ENCODE results near the gene ZNF324B.
"Not testable (repeated sequence)": the region's sequence is repeated elsewhere in the genome, so short reads cannot be mapped to it uniquely, and the experiment has no call there.

Gene ZNF324B

DNA sequence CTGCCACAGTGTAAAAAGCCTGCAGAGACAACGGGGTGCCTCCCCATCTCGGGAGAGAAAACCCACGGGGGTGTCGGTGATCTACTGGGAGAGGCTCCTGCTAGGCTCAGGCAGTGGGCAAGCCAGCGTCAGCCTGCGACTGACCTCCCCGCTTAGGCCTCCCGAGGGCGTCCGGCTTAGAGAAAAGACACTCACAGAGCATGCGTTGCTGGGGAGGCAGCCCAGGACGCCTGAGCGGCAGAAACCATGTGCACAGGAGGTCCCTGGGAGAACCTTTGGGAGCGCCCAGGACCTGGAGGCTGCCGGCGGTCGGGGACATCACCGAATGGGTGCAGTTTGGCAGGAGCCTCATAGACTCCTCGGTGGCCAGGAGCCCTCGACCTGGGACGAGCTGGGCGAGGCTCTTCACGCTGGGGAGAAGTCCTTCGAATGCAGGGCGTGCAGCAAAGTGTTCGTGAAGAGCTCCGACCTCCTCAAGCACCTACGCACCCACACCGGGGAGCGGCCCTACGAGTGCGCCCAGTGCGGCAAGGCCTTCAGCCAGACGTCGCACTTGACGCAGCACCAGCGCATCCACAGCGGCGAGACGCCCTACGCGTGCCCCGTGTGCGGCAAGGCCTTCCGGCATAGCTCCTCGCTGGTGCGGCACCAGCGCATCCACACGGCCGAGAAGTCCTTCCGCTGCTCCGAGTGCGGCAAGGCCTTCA is 19.6 kb downstream of the ZNF324B start:
- not testable (repeated sequence) for ATAC-seq

DNA sequence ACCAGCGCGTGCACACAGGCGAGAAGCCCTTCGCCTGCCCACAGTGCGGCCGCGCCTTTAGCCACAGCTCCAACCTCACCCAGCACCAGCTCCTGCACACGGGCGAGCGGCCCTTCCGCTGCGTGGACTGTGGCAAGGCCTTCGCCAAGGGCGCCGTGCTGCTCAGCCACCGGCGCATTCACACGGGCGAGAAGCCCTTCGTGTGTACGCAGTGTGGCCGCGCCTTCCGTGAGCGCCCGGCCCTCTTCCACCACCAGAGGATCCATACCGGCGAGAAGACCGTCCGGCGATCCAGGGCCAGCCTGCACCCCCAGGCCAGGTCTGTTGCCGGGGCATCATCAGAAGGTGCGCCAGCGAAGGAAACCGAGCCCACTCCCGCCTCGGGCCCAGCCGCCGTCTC is 20.3 kb downstream of the ZNF324B start:
- no peak for ATAC-seq
- no peak for TF ChIP-seq ESRRG (CRISPR knock-in tag; IDR thresholded peaks at IDR 0.05)
- TF ChIP-seq, protein P1, sequence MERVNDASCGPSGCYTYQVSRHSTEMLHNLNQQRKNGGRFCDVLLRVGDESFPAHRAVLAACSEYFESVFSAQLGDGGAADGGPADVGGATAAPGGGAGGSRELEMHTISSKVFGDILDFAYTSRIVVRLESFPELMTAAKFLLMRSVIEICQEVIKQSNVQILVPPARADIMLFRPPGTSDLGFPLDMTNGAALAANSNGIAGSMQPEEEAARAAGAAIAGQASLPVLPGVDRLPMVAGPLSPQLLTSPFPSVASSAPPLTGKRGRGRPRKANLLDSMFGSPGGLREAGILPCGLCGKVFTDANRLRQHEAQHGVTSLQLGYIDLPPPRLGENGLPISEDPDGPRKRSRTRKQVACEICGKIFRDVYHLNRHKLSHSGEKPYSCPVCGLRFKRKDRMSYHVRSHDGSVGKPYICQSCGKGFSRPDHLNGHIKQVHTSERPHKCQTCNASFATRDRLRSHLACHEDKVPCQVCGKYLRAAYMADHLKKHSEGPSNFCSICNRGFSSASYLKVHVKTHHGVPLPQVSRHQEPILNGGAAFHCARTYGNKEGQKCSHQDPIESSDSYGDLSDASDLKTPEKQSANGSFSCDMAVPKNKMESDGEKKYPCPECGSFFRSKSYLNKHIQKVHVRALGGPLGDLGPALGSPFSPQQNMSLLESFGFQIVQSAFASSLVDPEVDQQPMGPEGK (CRISPR knock-in tag; IDR thresholded peaks at IDR 0.05; ENCODE audit: borderline replicate concordance) = no peak
- TF ChIP-seq ARNTL (CRISPR knock-in tag; IDR thresholded peaks at IDR 0.05; ENCODE audit: borderline replicate concordance, low read depth) = no peak
- no peak for TF ChIP-seq ZFP3 (CRISPR knock-in tag; IDR thresholded peaks at IDR 0.05)
- TF ChIP-seq ZFP30 (CRISPR knock-in tag; IDR thresholded peaks at IDR 0.05) = no peak
- TF ChIP-seq, protein P2, sequence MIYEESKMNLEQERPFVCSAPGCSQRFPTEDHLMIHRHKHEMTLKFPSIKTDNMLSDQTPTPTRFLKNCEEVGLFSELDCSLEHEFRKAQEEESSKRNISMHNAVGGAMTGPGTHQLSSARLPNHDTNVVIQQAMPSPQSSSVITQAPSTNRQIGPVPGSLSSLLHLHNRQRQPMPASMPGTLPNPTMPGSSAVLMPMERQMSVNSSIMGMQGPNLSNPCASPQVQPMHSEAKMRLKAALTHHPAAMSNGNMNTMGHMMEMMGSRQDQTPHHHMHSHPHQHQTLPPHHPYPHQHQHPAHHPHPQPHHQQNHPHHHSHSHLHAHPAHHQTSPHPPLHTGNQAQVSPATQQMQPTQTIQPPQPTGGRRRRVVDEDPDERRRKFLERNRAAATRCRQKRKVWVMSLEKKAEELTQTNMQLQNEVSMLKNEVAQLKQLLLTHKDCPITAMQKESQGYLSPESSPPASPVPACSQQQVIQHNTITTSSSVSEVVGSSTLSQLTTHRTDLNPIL (CRISPR knock-in tag; IDR thresholded peaks at IDR 0.05; ENCODE audit: low read depth) = no peak
- TF ChIP-seq GLIS3 (CRISPR knock-in tag; IDR thresholded peaks at IDR 0.05) = no peak
- TF ChIP-seq, protein P3, sequence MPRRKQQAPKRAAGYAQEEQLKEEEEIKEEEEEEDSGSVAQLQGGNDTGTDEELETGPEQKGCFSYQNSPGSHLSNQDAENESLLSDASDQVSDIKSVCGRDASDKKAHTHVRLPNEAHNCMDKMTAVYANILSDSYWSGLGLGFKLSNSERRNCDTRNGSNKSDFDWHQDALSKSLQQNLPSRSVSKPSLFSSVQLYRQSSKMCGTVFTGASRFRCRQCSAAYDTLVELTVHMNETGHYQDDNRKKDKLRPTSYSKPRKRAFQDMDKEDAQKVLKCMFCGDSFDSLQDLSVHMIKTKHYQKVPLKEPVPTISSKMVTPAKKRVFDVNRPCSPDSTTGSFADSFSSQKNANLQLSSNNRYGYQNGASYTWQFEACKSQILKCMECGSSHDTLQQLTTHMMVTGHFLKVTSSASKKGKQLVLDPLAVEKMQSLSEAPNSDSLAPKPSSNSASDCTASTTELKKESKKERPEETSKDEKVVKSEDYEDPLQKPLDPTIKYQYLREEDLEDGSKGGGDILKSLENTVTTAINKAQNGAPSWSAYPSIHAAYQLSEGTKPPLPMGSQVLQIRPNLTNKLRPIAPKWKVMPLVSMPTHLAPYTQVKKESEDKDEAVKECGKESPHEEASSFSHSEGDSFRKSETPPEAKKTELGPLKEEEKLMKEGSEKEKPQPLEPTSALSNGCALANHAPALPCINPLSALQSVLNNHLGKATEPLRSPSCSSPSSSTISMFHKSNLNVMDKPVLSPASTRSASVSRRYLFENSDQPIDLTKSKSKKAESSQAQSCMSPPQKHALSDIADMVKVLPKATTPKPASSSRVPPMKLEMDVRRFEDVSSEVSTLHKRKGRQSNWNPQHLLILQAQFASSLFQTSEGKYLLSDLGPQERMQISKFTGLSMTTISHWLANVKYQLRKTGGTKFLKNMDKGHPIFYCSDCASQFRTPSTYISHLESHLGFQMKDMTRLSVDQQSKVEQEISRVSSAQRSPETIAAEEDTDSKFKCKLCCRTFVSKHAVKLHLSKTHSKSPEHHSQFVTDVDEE (CRISPR knock-in tag; IDR thresholded peaks at IDR 0.05) = no peak
- no peak for TF ChIP-seq ISL1 (CRISPR knock-in tag; IDR thresholded peaks at IDR 0.05)
- no peak for TF ChIP-seq OSR1 (CRISPR knock-in tag; IDR thresholded peaks at IDR 0.05)
- TF ChIP-seq PPARA (CRISPR knock-in tag; IDR thresholded peaks at IDR 0.05; ENCODE audit: borderline replicate concordance) = no peak
- TF ChIP-seq ZC3H10 (CRISPR knock-in tag; IDR thresholded peaks at IDR 0.05) = no peak
- no peak for TF ChIP-seq TCF4 (CRISPR knock-in tag; IDR thresholded peaks at IDR 0.05; ENCODE audit: borderline replicate concordance)

DNA sequence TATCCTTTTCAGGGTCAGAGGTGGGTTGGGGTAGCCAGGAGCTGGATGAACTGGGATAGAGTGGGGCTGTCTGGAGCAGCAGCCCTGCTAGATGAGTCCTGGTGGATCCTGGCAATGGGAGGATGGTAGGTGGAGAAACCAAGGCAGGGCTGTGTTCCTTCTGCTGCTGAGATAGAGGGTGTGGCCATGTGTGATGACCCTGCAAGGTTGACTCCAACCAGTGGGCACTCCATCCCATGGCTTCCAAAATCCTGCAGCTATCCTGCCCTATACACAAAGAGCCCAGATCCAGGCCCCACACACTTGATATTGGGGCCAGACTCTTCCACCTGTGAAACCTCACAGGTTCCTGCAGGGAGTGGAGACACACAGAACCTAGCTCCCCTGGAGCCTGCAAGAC is 22.4 kb downstream of the ZNF324B start:
- no peak for TF ChIP-seq ZFP30 (CRISPR knock-in tag; IDR thresholded peaks at IDR 0.05)
- no peak for TF ChIP-seq CSDC2 (CRISPR knock-in tag; IDR thresholded peaks at IDR 0.05)
- no peak for TF ChIP-seq BACH2 (CRISPR knock-in tag; IDR thresholded peaks at IDR 0.05; ENCODE audit: borderline replicate concordance)
- TF ChIP-seq ISL1 (CRISPR knock-in tag; IDR thresholded peaks at IDR 0.05) = no peak
- TF ChIP-seq RARB (CRISPR knock-in tag; IDR thresholded peaks at IDR 0.05) = no peak
- no peak for TF ChIP-seq ZFP3 (CRISPR knock-in tag; IDR thresholded peaks at IDR 0.05)
- TF ChIP-seq, protein P4, sequence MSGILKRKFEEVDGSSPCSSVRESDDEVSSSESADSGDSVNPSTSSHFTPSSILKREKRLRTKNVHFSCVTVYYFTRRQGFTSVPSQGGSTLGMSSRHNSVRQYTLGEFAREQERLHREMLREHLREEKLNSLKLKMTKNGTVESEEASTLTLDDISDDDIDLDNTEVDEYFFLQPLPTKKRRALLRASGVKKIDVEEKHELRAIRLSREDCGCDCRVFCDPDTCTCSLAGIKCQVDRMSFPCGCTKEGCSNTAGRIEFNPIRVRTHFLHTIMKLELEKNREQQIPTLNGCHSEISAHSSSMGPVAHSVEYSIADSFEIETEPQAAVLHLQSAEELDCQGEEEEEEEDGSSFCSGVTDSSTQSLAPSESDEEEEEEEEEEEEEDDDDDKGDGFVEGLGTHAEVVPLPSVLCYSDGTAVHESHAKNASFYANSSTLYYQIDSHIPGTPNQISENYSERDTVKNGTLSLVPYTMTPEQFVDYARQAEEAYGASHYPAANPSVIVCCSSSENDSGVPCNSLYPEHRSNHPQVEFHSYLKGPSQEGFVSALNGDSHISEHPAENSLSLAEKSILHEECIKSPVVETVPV (CRISPR knock-in tag; IDR thresholded peaks at IDR 0.05) = no peak
- no peak for TF ChIP-seq TCF4 (CRISPR knock-in tag; IDR thresholded peaks at IDR 0.05; ENCODE audit: borderline replicate concordance)
- TF ChIP-seq, protein P5, sequence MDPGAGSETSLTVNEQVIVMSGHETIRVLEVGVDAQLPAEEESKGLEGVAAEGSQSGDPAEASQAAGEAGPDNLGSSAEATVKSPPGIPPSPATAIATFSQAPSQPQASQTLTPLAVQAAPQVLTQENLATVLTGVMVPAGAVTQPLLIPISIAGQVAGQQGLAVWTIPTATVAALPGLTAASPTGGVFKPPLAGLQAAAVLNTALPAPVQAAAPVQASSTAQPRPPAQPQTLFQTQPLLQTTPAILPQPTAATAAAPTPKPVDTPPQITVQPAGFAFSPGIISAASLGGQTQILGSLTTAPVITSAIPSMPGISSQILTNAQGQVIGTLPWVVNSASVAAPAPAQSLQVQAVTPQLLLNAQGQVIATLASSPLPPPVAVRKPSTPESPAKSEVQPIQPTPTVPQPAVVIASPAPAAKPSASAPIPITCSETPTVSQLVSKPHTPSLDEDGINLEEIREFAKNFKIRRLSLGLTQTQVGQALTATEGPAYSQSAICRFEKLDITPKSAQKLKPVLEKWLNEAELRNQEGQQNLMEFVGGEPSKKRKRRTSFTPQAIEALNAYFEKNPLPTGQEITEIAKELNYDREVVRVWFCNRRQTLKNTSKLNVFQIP (CRISPR knock-in tag; IDR thresholded peaks at IDR 0.05; ENCODE audit: borderline replicate concordance, low read depth) = no peak
- TF ChIP-seq PPARA (CRISPR knock-in tag; IDR thresholded peaks at IDR 0.05; ENCODE audit: borderline replicate concordance) = no peak
- TF ChIP-seq, protein P2 (CRISPR knock-in tag; IDR thresholded peaks at IDR 0.05; ENCODE audit: low read depth) = no peak
- no peak for TF ChIP-seq ZNF8 (CRISPR knock-in tag; IDR thresholded peaks at IDR 0.05)
- TF ChIP-seq ESRRG (CRISPR knock-in tag; IDR thresholded peaks at IDR 0.05) = no peak
- no peak for TF ChIP-seq ZNF70 (CRISPR knock-in tag; IDR thresholded peaks at IDR 0.05)
- TF ChIP-seq TOX (CRISPR knock-in tag; IDR thresholded peaks at IDR 0.05; ENCODE audit: borderline replicate concordance) = no peak
- no peak for TF ChIP-seq ZNF565 (CRISPR knock-in tag; conservative IDR thresholded peaks at IDR 0.05; ENCODE audit: low read depth)
- TF ChIP-seq SNAI2 (CRISPR knock-in tag; IDR thresholded peaks at IDR 0.05) = no peak
- TF ChIP-seq, protein P3 (CRISPR knock-in tag; IDR thresholded peaks at IDR 0.05) = no peak
- ATAC-seq = no peak
